Vagina (tissue), 2 donors: ENCODE results near the gene SLC25A31. TPM values are rescaled to one million over a fixed set of nuclear protein-coding genes. Genes with fewer than 3 reads are reported as not detected.

Experiments
- DNase-seq, 2 donors: peaks; one replicate each; pipeline ENCODE4 v3.0.0-alpha.2; 2017; ENCODE audit errors: extremely low spot score in 2 of 2
- H3K27ac ChIP-seq: fragments of 200-600 bp; sonication (generic); one replicate; pipeline ENCODE4 v1.5.1; 2019
- H3K27me3 ChIP-seq: fragments of 200-600 bp; sonication (generic); one replicate; pipeline ENCODE4 v1.5.1; 2019
- H3K36me3 ChIP-seq, 2 donors: fragments of 200-600 bp; sonication (generic); one replicate each; pipeline ENCODE4 v1.5.1; 2017 to 2019
- H3K4me1 ChIP-seq: fragments of 200-600 bp; sonication (generic); one replicate; pipeline ENCODE4 v1.5.1; 2019
- H3K4me3 ChIP-seq, 2 donors: fragments of 200-600 bp; sonication (generic); 1 replicate in 1 of 2; 2 replicates in 1 of 2; pipeline ENCODE4 v1.5.1; 2016 to 2019
- H3K9me3 ChIP-seq: fragments of 200-600 bp; sonication (generic); one replicate; pipeline ENCODE4 v1.5.1; 2019
- CTCF ChIP-seq, 3 experiments: fragments of 450-650 bp in 2 of 3; fragments of 200-600 bp in 1 of 3; sonication (generic) in 1 of 3; IDR thresholded peaks; one replicate each; pipeline ENCODE4 v1.5.1; 2017 to 2019; ENCODE audit warnings: antibody characterized with exemption in 3 of 3, mild to moderate bottlenecking in 2 of 3, moderate library complexity in 2 of 3
- POLR2A ChIP-seq, 2 donors: fragments of 450-650 bp; IDR thresholded peaks; one replicate each; pipeline ENCODE4 v1.6.1; 2017; ENCODE audit warnings: antibody characterized with exemption in 2 of 2, mild to moderate bottlenecking in 2 of 2, moderate library complexity in 2 of 2
- POLR2AphosphoS5 ChIP-seq, 2 donors: sonication (generic); formaldehyde crosslinking; IDR thresholded peaks; one replicate each; pipeline ENCODE4 v1.9.0; 2017; ENCODE audit warnings: antibody characterized with exemption in 2 of 2, mild to moderate bottlenecking in 2 of 2, low read depth in 1 of 2; ENCODE audit not compliant: insufficient read depth in 1 of 2
- intact Hi-C: fragments of 100-400 bp; cut with DNase I; formaldehyde crosslinking; loops from one replicate; pipeline ENCODE4 v1.15.1; 2023
- total RNA-seq: library from RNA; depleted of rRNA; stranded (reverse); fragments of >200 nt; gene quantifications from one replicate; pipeline ENCODE4 v1.2.3, GENCODE V29; 2016

SLC25A31 gene
- total RNA-seq, 1 donor from 2014 or later = not detected

DNA sequence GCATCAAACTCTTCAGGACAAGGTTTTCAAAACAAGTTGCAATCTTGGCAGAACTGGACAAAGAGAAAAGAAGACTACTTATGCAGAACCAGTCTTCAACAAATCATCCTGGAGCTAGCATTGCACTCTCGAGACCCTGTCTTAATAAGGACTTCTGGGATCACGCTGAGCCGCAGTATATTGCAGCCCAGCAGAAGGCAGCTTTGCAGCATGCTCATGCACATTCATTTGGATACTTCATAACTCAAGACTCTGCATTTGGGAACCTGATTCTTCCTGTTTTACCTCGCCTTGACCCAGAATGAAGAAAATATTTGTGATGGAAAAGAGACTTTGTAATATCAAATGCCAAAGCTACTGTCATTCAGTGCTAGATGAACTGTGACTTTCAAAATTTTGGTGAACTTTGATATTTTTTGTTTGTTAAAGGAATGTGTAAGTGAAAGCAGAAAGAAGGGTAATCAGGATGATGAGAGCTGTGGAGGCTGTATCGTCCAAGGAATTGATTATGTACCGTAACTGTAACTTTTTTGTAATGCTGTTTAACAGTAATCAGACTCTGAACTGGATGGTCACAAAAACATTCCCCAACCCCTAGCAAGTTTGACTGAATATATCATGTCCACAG is 79.1 kb downstream of the SLC25A31 start:
- DNase-seq = no peak
- H3K27me3 ChIP-seq = no peaks in the 10 kb centered on the region
- H3K36me3 ChIP-seq = no peaks in the 10 kb centered on the region
- TF ChIP-seq POLR2AphosphoS5 (IDR thresholded peaks at IDR 0.05; ENCODE audit: insufficient read depth in 1 of 2, low read depth in 1 of 2) (no peak), POLR2A (IDR thresholded peaks at IDR 0.05) (no peak), CTCF (IDR thresholded peaks at IDR 0.05) (no peak)
- H3K4me3 ChIP-seq = no peak overlapping the region
- H3K27ac ChIP-seq = no peak overlapping the region
- no peaks in the 10 kb centered on the region for H3K4me1 ChIP-seq
- no peaks in the 10 kb centered on the region for H3K9me3 ChIP-seq
- intact Hi-C loops = no loop called here

DNA sequence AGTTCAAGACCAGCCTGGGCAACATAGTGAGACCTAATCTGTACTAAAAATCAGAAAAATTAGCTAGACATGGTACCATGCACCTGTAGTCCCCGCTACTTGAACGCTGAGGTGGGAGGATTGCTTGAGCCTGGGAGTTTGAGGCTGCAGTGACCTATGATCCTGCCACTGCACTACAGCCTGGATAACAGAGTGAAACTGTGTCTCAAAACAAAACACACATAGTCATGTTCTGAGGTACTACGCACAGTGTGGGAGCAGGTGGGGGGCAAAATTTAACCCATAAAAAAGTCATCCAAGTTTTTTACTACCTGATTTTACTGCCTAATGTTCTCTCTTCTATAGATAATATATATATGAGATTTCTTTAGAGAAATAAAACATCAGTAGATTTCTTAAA is 80.4 kb downstream of the SLC25A31 start:
- Histone ChIP-seq H3K4me1 (no peaks in the 10 kb centered on the region), H3K9me3 (no peaks in the 10 kb centered on the region), H3K4me3 (no peak overlapping the region), H3K27ac (no peak overlapping the region), H3K36me3 (no peaks in the 10 kb centered on the region), H3K27me3 (no peaks in the 10 kb centered on the region)
- intact Hi-C loops = no loop called here
- no peak for DNase-seq
- TF ChIP-seq POLR2AphosphoS5 (IDR thresholded peaks at IDR 0.05; ENCODE audit: insufficient read depth in 1 of 2, low read depth in 1 of 2) = no peak
- TF ChIP-seq POLR2A (IDR thresholded peaks at IDR 0.05) = no peak
- no peak for TF ChIP-seq CTCF (IDR thresholded peaks at IDR 0.05)

GRCh38 chr4:127822430-127822829 is 92.2 kb downstream of the SLC25A31 start:
- no peak for DNase-seq
- H3K36me3 ChIP-seq = peaks cover 0 to 13% of the 10 kb centered on the region in 2 donors
- H3K4me3 ChIP-seq = no peak overlapping the region
- intact Hi-C loops = no loop called here
- no peaks in the 10 kb centered on the region for H3K9me3 ChIP-seq
- H3K27me3 ChIP-seq = no peaks in the 10 kb centered on the region
- no peak overlapping the region for H3K27ac ChIP-seq
- TF ChIP-seq CTCF (IDR thresholded peaks at IDR 0.05) = no peak
- H3K4me1 ChIP-seq = no peaks in the 10 kb centered on the region

Other genes with a start within 250 kb of the SLC25A31 start
- gene INTU, start 97.4 kb upstream of the SLC25A31 start, total RNA-seq = 8.8 TPM
- 14.2 TPM for gene HSPA4L, start 51.9 kb downstream of the SLC25A31 start, total RNA-seq
- 6.6 TPM for gene PLK4, start 150.5 kb downstream of the SLC25A31 start, total RNA-seq
- gene MFSD8, start 234.8 kb downstream of the SLC25A31 start, total RNA-seq = 38.8 TPM
- 8.6 TPM for gene ABHD18, start 235.0 kb downstream of the SLC25A31 start, total RNA-seq